ENCODE data around the gene C4BPA.

The C4BPA gene

DNA sequence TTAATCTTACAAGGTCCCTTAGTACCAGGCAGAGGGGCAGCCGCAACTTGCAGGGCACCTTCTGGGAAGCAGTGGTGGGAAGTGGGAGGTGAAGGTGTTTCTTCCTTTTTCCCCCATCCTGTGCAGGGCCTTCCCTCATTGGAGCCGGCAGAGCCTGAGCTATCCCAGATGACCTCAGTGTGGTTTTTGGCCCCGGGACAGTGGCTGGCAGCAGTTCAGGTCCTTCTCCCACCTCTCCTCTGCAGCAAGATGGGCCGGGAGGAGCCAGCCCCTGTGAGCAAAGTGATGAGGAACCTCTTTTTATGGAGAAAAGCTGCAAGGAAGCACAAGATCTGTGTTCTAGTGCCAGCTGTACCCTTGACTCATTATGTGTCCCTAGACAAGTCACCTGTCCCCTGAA lies 44.2 kb upstream of the C4BPA start:
- H3K4me3 ChIP-seq (ENCODE audit: low read length) = no peak overlapping the region
- DNase-seq (ENCODE audit: low read depth) = no peak
- TF ChIP-seq CTCF (IDR thresholded peaks at IDR 0.05; ENCODE audit: insufficient read depth, low read depth, low read length, missing control alignments) = no peak

- DNase-seq (ENCODE audit: low read depth) = no peak
- no peak overlapping the region for H3K4me3 ChIP-seq (ENCODE audit: low read length)
- TF ChIP-seq CTCF (IDR thresholded peaks at IDR 0.05; ENCODE audit: insufficient read depth, low read depth, low read length, missing control alignments) = no peak
These were observed 43.4 kb upstream of the C4BPA start for GRCh38 chr1:207060596-207060995.

- TF ChIP-seq CTCF (IDR thresholded peaks at IDR 0.05; ENCODE audit: insufficient read depth, low read depth, low read length, missing control alignments) = no peak
- no peak overlapping the region for H3K4me3 ChIP-seq (ENCODE audit: low read length)
- DNase-seq (ENCODE audit: low read depth) = no peak
These were observed 42.0 kb upstream of the C4BPA start for GRCh38 chr1:207062058-207062457.

DNA sequence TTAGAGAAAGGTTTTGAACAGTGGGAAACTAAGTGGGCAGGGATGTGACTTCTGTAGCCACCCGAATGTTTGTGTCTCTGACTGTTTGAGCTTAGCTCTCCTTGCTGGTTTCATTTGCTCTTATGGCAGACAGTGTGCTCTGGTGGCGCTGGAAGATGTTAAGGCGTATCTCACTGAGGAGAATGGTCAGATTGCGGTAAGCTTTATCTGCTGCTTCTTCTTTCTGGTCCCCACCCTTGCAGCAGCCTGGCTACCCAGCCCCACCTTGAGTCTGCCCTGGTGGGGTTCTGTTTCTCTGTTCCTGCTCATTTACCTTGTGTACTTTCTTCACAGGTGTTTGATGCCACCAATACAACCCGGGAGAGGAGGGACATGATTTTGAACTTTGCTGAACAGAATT lies 41.0 kb upstream of the C4BPA start:
- no peak for DNase-seq (ENCODE audit: low read depth)
- no peak for TF ChIP-seq CTCF (IDR thresholded peaks at IDR 0.05; ENCODE audit: insufficient read depth, low read depth, low read length, missing control alignments)
- H3K4me3 ChIP-seq (ENCODE audit: low read length) = no peak overlapping the region

GRCh38 chr1:207064561-207064960 lies 39.5 kb upstream of the C4BPA start:
- DNase-seq (ENCODE audit: low read depth) = no peak
- no peak overlapping the region for H3K4me3 ChIP-seq (ENCODE audit: low read length)
- no peak for TF ChIP-seq CTCF (IDR thresholded peaks at IDR 0.05; ENCODE audit: insufficient read depth, low read depth, low read length, missing control alignments)

DNA sequence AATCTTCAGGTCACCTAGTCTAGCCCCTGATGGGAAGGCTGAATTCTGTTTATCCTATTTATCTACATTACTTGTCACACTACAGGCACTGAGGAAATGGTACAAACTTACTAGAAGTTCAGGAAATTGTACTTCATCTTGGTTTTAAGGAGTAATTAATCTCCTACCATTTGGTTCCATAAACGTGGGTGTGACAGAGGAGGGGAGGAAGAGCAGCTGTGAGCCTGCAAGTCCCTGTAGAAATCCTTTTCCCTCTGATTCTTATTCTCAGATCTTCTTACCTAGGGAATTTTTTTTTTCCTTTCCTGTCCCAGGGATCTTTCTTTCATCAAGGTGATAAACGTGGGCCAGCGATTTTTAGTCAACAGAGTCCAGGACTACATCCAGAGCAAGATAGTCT lies 36.8 kb upstream of the C4BPA start:
- DNase-seq (ENCODE audit: low read depth) = no peak
- no peak overlapping the region for H3K4me3 ChIP-seq (ENCODE audit: low read length)
- TF ChIP-seq CTCF (IDR thresholded peaks at IDR 0.05; ENCODE audit: insufficient read depth, low read depth, low read length, missing control alignments) = no peak

- H3K4me3 ChIP-seq (ENCODE audit: low read length) = no peak overlapping the region
- no peak for DNase-seq (ENCODE audit: low read depth)
- TF ChIP-seq CTCF (IDR thresholded peaks at IDR 0.05; ENCODE audit: insufficient read depth, low read depth, low read length, missing control alignments) = no peak
These were observed 36.4 kb upstream of the C4BPA start for GRCh38 chr1:207067665-207068064.
